ENCODE results near the gene NLRP6. TPM values are rescaled to one million over a fixed set of nuclear protein-coding genes. Genes with fewer than 3 reads are reported as not detected.
"Not testable (repeated sequence)": the region's sequence is repeated elsewhere in the genome, so short reads cannot be mapped to it uniquely, and the experiment has no call there.

NLRP6 gene
- total RNA-seq, 2 experiments from 2014 or later: 3.7 to 3.8 TPM

DNA sequence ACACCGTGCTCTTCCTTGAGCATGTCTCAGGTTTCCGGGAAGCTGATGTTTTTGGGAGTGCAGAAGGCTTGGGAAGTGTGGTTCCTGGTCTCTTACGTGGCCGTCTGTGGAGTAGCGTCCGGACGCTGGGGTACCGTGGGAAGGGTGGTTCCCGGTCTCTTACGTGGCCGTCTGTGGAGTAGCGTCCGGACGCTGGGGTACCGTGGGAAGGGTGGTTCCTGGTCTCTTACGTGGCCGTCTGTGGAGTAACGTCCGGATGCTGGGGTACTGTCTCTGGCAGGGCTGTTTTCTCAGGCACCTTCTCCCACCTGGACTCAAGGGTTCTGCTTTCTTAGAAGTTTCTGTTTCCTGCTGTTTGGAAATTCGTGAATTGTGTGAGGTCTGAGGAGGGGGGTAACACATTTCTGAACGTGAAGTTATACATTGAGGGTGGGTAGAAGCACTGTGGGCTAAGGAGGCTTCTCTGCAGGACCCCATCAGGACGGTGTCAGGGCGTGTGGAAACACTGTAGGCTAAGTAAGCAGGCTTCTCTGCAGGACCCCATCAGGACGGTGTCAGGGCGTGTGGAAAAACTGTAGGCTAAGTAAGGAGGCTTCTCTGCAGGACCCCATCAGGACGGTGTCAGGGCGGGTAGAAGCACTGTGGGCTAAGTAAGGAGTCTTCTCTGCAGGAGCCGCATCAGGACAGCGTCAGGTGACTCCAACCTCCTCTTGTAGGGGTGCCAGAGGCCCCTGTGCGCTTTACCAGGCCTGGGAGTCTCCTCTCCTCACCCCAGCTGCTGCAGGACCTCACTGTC, 47.8 kb downstream of the NLRP6 start:
- peaks cover 8% of the 10 kb centered on the region for H3K9me3 Mint-ChIP-seq
- H3K36me3 Mint-ChIP-seq: peaks cover 9% of the 10 kb centered on the region
- H3K4me3 Mint-ChIP-seq: peak overlapping the region; percentile 80
- peaks cover 2% of the 10 kb centered on the region for H3K27me3 Mint-ChIP-seq
- peak overlapping the region; percentile 99 for H3K27ac Mint-ChIP-seq
- peaks cover 68% of the 10 kb centered on the region for H3K4me1 Mint-ChIP-seq
- DNase-seq: no peak

DNA sequence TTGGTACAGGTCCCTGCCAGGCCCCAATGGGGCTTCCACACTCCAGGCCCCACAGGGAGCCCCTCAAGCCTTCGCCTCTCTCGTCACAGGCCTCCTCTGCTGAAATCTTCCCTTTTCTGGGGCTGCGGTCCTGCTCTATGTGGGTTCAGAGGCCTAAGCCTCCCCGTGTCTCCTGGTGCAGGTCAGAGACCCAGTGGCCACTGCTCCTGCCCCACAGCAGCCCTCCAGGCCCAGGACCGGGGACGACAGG, 48.3 kb downstream of the NLRP6 start:
- H3K9me3 Mint-ChIP-seq: peaks cover 8% of the 10 kb centered on the region
- H3K4me3 Mint-ChIP-seq: peak overlapping the region; percentile 80
- peaks cover 74% of the 10 kb centered on the region for H3K4me1 Mint-ChIP-seq
- H3K27ac Mint-ChIP-seq: peak overlapping the region; percentile 99
- peaks cover 4% of the 10 kb centered on the region for H3K27me3 Mint-ChIP-seq
- peaks cover 9% of the 10 kb centered on the region for H3K36me3 Mint-ChIP-seq
- no peak for DNase-seq

DNA sequence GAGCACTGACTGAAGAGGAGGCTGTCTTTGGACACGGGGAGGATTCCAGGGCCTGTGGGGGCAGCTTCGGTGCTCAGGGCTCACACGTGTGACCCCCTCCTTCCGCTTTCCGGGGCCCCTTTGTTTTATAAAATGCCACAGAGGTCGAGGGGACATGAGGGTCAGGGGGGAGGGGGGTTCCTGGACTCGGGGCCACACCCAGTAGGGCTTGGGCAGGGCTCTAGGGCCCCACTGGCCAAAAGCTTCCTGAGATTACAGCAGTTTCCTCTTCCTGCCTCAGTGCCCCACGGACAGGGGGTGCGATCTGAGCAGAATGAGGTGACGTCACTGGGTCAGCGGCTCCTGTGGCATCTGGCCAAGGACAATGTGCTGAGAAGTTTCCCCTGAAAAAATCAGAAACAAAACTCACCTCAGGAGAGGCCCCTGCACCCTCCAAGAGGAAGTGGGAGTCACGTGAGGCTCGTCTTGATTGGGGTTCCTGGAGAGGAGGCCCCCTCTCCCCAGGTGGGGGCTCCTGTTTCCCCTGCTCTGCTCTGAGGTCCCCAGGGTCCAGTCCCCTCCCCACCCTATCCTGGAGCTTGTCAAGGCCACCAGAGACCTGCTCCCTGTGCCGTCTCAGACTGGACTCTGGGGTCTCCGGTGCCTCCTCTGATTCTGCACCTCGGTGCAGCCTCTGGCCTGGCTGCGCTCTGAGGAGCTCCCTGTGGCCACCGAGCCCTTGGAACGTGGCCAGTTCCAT, 48.8 kb downstream of the NLRP6 start:
- Mint-ChIP-seq H3K36me3 (peaks cover 11% of the 10 kb centered on the region), H3K27ac (peak overlapping the region; percentile 99), H3K9me3 (peaks cover 8% of the 10 kb centered on the region), H3K4me1 (peaks cover 79% of the 10 kb centered on the region), H3K27me3 (peaks cover 4% of the 10 kb centered on the region), H3K4me3 (peak overlapping the region; percentile 80)
- DNase-seq: peak; percentile 80

DNA sequence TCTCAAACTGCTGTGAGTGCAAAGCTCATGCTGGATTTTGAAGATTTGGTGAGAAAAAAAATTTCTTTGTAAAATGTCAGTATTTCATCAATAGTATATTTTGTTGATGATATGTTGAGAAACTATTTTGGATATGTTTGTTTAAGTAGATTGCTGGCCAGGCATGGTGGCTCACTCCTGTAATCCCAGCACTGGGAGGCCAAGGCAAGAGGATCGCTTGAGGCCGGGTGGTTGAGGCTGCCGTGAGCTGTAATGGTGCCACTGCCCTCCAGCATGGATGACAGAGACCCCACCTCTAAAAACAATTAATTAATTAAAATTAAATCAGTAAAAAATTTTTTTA, 49.3 kb downstream of the NLRP6 start:
- peaks cover 8% of the 10 kb centered on the region for H3K9me3 Mint-ChIP-seq
- DNase-seq: no peak
- H3K4me1 Mint-ChIP-seq: peaks cover 80% of the 10 kb centered on the region
- peaks cover 4% of the 10 kb centered on the region for H3K27me3 Mint-ChIP-seq
- H3K27ac Mint-ChIP-seq: peak overlapping the region; percentile 99
- H3K4me3 Mint-ChIP-seq: peak overlapping the region; percentile 80
- peaks cover 11% of the 10 kb centered on the region for H3K36me3 Mint-ChIP-seq

DNA sequence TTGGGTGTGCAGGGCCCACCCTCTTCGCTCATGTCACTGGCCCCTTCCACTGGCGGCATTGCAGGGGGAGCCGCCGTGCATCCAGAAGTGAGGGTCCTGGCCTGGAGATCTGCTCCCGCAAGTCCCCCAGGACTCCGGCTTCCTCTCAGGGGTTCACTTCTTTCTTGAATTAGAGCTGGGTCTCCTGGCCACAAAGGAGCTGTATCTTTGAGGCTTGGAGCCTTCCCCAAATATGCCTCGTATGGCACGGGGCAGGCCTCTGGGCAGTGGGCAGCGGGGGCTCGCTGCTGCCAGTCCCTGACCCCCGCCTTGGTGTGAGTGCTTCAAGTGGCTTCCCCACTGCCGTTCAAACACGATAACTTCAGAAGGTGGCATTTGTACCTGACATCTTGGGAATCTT, 49.8 kb downstream of the NLRP6 start:
- Mint-ChIP-seq H3K4me3 (no peak overlapping the region), H3K9me3 (peaks cover 8% of the 10 kb centered on the region), H3K36me3 (peaks cover 11% of the 10 kb centered on the region), H3K27ac (peak overlapping the region; percentile 3), H3K4me1 (peaks cover 81% of the 10 kb centered on the region), H3K27me3 (peaks cover 4% of the 10 kb centered on the region)
- no peak for DNase-seq

DNA sequence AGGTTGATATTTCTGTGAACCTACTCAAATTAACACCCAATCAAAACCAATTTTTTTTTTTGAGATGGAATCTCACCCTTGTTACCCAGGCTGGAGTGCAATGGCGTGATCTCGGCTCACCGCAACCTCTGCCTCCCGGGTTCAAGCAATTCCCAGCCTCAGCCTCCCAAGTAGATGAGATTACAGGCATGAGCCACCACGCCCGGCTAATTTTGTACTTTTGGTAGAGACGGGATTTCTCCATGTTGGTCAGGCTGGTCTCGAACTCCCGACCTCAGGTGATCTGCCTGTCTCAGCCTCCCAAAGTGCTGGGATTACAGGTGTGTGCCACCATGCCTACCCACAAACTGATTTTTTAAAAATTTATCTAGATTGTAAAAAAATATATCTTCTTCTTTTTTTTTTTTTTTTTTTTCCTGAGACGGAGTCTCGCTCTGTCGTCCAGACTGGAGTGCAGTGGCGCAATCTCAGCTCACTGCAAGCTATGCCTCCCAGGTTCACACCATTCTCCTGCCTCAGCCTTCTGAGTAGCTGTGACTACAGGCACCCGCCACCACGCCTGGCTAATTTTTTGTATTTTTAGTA, 50.4 kb downstream of the NLRP6 start:
- DNase-seq, H3K4me3 Mint-ChIP-seq, H3K9me3 Mint-ChIP-seq, H3K27me3 Mint-ChIP-seq: not testable (repeated sequence)
- Mint-ChIP-seq H3K4me1 (peaks cover 76% of the 10 kb centered on the region), H3K36me3 (peaks cover 11% of the 10 kb centered on the region), H3K27ac (peak overlapping the region; percentile 57)

DNA sequence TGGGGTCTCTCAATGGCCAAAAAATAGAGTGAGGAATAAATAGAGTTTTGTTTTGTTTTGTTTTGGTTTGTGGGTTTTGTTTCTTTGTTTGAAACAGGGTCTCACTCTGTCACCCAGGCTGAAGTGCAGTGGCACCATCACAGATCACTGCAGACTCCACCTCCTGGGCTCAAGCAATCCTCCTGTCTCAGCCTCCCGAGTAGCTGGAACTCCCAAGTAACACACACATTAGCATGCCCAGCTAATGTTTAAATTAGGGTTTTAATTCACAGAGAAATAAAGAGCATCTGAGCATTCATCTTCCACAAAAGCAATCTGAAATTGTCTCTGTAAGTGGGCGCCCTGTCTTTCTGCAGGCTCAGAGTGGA, 51.7 kb downstream of the NLRP6 start:
- H3K9me3 Mint-ChIP-seq: peaks cover 8% of the 10 kb centered on the region
- H3K36me3 Mint-ChIP-seq: peaks cover 11% of the 10 kb centered on the region
- DNase-seq: no peak
- peak overlapping the region; percentile 32 for H3K4me3 Mint-ChIP-seq
- H3K27me3 Mint-ChIP-seq: peaks cover 4% of the 10 kb centered on the region
- peaks cover 65% of the 10 kb centered on the region for H3K4me1 Mint-ChIP-seq
- peak overlapping the region; percentile 55 for H3K27ac Mint-ChIP-seq

DNA sequence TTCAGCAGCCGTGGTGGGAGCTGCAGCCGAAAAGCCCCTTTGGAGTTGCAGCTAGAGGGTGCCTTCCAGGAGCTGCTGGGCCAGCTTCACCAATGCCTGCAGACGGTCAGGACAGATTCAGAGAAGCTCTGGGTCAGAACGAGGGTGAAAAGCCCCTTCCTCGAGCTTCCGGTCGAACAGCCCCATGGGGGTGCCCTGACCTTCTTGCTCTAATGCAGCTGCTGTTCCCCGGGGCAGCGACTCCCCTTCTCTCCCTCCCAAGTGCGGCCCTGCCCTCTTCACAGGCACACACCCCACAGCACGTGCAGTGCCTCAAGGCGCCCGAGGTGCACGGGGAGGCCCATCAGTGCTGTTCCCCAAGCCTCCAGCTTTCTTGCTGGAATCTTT, 52.1 kb downstream of the NLRP6 start:
- peaks cover 63% of the 10 kb centered on the region for H3K4me1 Mint-ChIP-seq
- H3K9me3 Mint-ChIP-seq: peaks cover 8% of the 10 kb centered on the region
- no peak overlapping the region for H3K4me3 Mint-ChIP-seq
- DNase-seq: no peak
- peaks cover 4% of the 10 kb centered on the region for H3K27me3 Mint-ChIP-seq
- no peak overlapping the region for H3K27ac Mint-ChIP-seq
- peaks cover 11% of the 10 kb centered on the region for H3K36me3 Mint-ChIP-seq

DNA sequence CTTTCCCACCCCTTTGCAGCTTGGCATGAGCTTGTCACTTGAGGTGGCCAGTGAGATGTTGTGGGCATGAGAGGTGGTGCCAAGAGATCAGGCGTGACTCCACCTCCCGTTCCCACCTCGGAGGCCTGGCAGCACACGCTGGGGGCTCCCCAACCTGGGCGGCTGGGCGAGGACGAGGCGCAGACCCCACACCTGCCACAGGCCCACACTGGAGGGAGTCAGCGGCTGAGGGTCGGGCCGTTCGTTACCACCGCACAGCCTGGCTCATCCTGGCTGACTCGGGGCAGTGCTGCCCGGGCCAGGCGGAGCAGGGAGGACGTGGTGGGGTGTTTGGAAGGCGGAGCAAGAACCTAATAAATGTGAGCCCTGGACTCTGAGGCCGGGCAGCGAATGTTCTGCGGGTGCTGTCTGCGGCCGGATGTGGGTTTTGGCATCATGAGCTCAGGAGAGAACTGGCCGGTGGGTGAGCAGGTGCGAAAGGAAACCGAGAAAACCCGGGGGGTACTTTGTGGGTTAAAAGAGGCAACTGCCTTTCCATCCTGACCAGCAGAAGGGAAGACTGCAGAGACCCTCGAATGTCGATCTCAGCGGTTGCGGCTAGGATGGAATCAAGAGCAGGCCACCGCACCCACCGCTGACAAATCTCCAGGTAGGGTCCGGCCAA, 52.6 kb downstream of the NLRP6 start:
- H3K4me3 Mint-ChIP-seq: peak overlapping the region; percentile 42
- H3K36me3 Mint-ChIP-seq: peaks cover 11% of the 10 kb centered on the region
- peaks cover 63% of the 10 kb centered on the region for H3K4me1 Mint-ChIP-seq
- H3K9me3 Mint-ChIP-seq: peaks cover 8% of the 10 kb centered on the region
- peak overlapping the region; percentile 69 for H3K27ac Mint-ChIP-seq
- DNase-seq: peak; percentile 60
- peaks cover 4% of the 10 kb centered on the region for H3K27me3 Mint-ChIP-seq

DNA sequence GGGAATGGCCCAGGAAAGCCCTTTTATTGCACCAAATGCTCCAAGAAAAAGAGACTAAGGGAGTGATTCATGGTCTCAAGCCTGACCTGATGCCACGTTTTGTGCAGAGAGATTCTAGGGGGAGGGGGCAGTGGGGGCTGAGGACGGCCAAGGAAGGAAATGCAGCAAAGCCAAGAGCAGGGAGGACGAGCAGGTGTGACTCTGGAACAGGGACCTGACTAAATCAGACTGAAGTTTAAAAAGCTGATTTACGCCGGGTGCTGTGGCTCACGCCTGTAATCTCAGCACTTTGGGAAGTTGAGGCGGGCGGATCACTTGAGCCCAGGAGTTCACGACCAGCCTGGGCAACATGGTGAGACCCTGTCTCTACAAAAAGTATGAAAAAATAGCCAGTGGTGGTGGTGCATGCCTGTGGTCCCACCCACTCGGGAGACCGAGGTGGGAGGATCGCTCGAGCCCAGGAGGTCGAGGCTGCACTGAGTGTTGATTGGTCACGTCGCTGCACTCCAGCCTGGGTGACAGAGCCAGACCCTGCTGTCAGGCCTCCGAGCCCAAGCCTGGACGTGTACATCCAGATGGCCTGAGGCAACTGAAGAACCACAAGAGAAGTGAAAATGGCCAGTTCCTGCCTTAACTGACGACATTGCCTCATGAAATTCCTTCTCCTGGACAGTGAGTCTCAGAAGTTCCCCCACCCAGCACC, 53.3 kb downstream of the NLRP6 start:
- DNase-seq: no peak
- peak overlapping the region; percentile 42 for H3K4me3 Mint-ChIP-seq
- H3K27me3 Mint-ChIP-seq: peaks cover 4% of the 10 kb centered on the region
- H3K36me3 Mint-ChIP-seq: peaks cover 11% of the 10 kb centered on the region
- peak overlapping the region; percentile 69 for H3K27ac Mint-ChIP-seq
- peaks cover 63% of the 10 kb centered on the region for H3K4me1 Mint-ChIP-seq
- peaks cover 8% of the 10 kb centered on the region for H3K9me3 Mint-ChIP-seq

DNA sequence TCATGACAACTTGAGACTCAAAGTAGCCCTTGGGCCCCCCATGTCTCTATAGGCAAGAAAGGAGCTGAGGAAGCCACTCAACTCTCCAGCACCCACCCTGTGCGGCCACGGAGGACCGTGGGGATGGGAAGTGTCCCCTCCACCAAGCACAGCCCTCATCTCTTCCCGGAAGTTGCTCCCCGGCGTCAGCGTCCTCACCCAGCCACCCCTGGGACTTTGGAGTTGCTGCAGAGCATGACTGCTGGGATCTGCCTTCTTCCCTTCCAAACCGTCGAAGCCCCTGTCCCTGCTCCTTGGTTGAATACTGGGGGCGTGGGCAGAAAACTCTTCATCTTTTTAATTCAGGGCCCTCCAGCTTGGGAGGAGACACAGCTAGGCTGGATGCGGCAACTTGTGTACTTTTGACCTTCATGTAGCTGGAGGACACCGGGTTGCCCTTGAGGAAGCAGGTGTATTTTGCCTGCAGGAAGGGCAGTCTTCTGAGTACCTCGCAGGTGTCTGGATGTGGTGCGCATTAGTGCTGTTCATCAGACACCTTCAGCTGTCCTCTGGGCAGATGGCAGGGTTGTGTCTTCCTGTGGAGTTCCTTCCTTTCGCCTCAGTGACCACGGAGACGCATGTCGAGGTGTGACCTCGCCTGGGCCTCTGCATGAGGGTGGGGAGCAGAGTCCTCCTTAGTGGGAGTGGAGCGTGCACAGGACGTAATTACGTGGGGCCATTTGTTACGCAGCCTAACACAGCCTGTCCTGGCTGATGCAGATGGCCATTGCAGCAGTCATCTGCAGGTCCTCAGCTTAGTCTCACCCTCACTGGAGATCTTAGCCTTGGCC, 54.7 kb downstream of the NLRP6 start:
- H3K4me1 Mint-ChIP-seq: peaks cover 56% of the 10 kb centered on the region
- DNase-seq: no peak
- peaks cover 11% of the 10 kb centered on the region for H3K36me3 Mint-ChIP-seq
- H3K4me3 Mint-ChIP-seq: no peak overlapping the region
- H3K27ac Mint-ChIP-seq: peak overlapping the region; percentile 16
- H3K27me3 Mint-ChIP-seq: peaks cover 4% of the 10 kb centered on the region
- H3K9me3 Mint-ChIP-seq: peaks cover 8% of the 10 kb centered on the region

DNA sequence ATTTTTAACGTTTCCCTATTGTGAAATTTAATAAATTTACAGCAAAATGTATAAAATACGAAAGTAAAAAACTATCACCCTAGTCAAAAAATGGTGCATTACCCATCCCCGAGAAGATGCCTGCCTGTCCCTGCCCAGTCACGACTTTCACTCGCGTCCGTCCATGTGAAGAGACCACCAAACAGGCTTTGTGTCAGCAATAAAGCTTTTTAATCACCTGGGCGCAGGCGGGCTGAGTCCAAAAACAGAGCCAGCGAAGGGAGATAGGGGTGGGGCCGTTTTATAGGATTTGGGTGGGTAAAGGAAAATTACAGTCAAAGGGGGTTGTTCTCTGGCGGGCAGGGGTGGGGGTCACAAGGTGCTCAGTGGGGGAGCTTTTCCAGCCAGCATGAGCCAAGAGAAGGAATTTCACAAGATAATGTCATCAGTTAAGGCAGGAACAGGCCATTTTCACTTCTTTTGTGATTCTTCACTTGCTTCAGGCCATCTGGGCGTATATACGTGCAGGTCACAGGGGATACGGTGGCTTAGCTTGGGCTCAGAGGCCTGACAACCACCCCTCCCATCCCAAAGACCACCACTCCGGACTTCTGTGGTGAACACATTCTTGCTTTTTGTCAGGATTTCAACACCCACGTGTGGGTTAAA, 55.5 kb downstream of the NLRP6 start:
- DNase-seq, H3K9me3 Mint-ChIP-seq, H3K4me3 Mint-ChIP-seq, H3K27me3 Mint-ChIP-seq, H3K27ac Mint-ChIP-seq: not testable (repeated sequence)
- H3K4me1 Mint-ChIP-seq: peaks cover 54% of the 10 kb centered on the region
- peaks cover 11% of the 10 kb centered on the region for H3K36me3 Mint-ChIP-seq

DNA sequence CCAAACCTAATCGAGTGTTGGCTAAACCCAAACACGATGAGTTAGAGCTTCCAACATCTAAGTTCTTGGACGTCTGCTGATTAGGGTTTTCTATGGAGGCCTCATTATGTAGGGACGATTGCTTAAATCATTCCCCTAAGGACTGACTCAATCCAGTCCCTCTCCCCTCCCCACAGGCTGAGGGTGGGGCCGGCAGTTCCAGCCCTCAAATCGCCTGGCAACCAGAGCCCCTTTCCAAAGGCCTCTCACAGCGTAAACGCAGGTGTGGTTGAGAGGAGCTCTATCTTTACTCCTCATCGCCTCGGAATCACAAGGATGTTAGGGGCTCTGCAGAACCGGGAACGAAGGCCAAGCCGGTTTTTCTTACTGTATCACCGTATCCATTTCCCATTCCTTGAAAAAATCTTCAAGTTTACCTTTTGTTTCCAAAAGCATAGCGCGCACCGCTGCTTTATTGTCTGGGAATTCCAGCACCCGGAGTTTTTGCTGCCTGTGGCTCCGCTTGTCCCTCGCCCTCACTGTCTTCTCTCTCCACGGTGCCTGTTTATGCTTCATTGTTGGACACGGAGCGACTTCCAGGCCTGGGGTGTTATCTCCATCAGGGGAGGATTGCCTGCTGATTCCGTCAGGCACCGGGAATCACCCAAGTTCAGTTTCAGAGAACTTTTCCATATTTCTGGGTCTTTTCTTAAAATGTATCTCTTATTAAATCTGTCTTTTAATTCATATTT, 56.2 kb downstream of the NLRP6 start:
- H3K4me3 Mint-ChIP-seq: no peak overlapping the region
- H3K27me3 Mint-ChIP-seq: peaks cover 4% of the 10 kb centered on the region
- peaks cover 3% of the 10 kb centered on the region for H3K9me3 Mint-ChIP-seq
- no peak for DNase-seq
- H3K27ac Mint-ChIP-seq: no peak overlapping the region
- peaks cover 7% of the 10 kb centered on the region for H3K36me3 Mint-ChIP-seq
- H3K4me1 Mint-ChIP-seq: peaks cover 47% of the 10 kb centered on the region

Measured in activated naive CD8-positive, alpha-beta T cell treated with anti-CD3 and anti-CD28 coated beads for 36 hours (primary cell).